ENCODE data around the gene SERPINB12.

Gene SERPINB12

GRCh38 chr18:63545000-63545399 is 2.8 kb downstream of the SERPINB12 start:
- no peak overlapping the region for H3K4me3 ChIP-seq (replicated peaks in 1 of 2; ENCODE audit: low read depth in 2 of 2, low read length in 2 of 2)
- no peak for DNase-seq (ENCODE audit: low read depth in 2 of 2)
- TF ChIP-seq CTCF (IDR thresholded peaks at IDR 0.05; ENCODE audit: low read depth, low read length): no peak

- no peak for DNase-seq (ENCODE audit: low read depth in 2 of 2)
- no peak overlapping the region for H3K4me3 ChIP-seq (replicated peaks in 1 of 2; ENCODE audit: low read depth in 2 of 2, low read length in 2 of 2)
- TF ChIP-seq CTCF (IDR thresholded peaks at IDR 0.05; ENCODE audit: low read depth, low read length): no peak
Measured at GRCh38 chr18:63550068-63550467, 7.9 kb downstream of the SERPINB12 start.

GRCh38 chr18:63551769-63552168 is 9.6 kb downstream of the SERPINB12 start:
- no peak for DNase-seq (ENCODE audit: low read depth in 2 of 2)
- no peak for TF ChIP-seq CTCF (IDR thresholded peaks at IDR 0.05; ENCODE audit: low read depth, low read length)
- H3K4me3 ChIP-seq (replicated peaks in 1 of 2; ENCODE audit: low read depth in 2 of 2, low read length in 2 of 2): no peak overlapping the region

GRCh38 chr18:63552581-63552980 is 10.4 kb downstream of the SERPINB12 start:
- no peak for DNase-seq (ENCODE audit: low read depth in 2 of 2)
- no peak for TF ChIP-seq CTCF (IDR thresholded peaks at IDR 0.05; ENCODE audit: low read depth, low read length)
- no peak overlapping the region for H3K4me3 ChIP-seq (replicated peaks in 1 of 2; ENCODE audit: low read depth in 2 of 2, low read length in 2 of 2)

- no peak for TF ChIP-seq CTCF (IDR thresholded peaks at IDR 0.05; ENCODE audit: low read depth, low read length)
- peak; percentile 82 to 85 for DNase-seq (ENCODE audit: low read depth in 2 of 2)
- no peak overlapping the region for H3K4me3 ChIP-seq (replicated peaks in 1 of 2; ENCODE audit: low read depth in 2 of 2, low read length in 2 of 2)
Measured at GRCh38 chr18:63553081-63553480, 10.9 kb downstream of the SERPINB12 start.

- TF ChIP-seq CTCF (IDR thresholded peaks at IDR 0.05; ENCODE audit: low read depth, low read length): no peak
- DNase-seq (ENCODE audit: low read depth in 2 of 2): no peak
- no peak overlapping the region for H3K4me3 ChIP-seq (replicated peaks in 1 of 2; ENCODE audit: low read depth in 2 of 2, low read length in 2 of 2)
Measured at GRCh38 chr18:63559567-63560491, 17.7 kb downstream of the SERPINB12 start.

Measured in cardiac fibroblast (primary cell).